Transverse colon (tissue), 4 donors: Measurements from ENCODE around the gene AHI1. TPM values are rescaled to one million over a fixed set of nuclear protein-coding genes. Genes with fewer than 3 reads are reported as not detected.

ENCODE experiments used
- DNase-seq: peaks from one replicate; pipeline ENCODE4 v3.0.0-alpha.2; 2019
- H3K27ac ChIP-seq, 4 donors: fragments of 200-600 bp; sonication (generic); 2 replicates each; pipeline ENCODE4 v1.5.1; 2016 to 2018; ENCODE audit warnings: inconsistent platforms in 4 of 4
- H3K27me3 ChIP-seq: fragments of 200-600 bp; sonication (generic); 2 replicates; pipeline ENCODE4 v1.5.1; 2017; ENCODE audit warnings: inconsistent platforms
- H3K36me3 ChIP-seq, 4 donors: fragments of 200-600 bp; sonication (generic); 2 replicates each; pipeline ENCODE4 v1.5.1; 2017 to 2019; ENCODE audit warnings: inconsistent platforms in 4 of 4
- H3K4me1 ChIP-seq, 4 donors: fragments of 200-600 bp; sonication (generic); 2 replicates each; pipeline ENCODE4 v1.5.1; 2017 to 2020; ENCODE audit warnings: inconsistent platforms in 4 of 4
- H3K4me3 ChIP-seq, 4 donors: fragments of 200-600 bp; sonication (generic); 1 replicate in 1 of 4; 2 replicates in 3 of 4; pipeline versions ENCODE4 v1.5.1 to v1.6.1; 2017 to 2019; ENCODE audit warnings: inconsistent platforms in 4 of 4
- H3K9me3 ChIP-seq, 2 donors: fragments of 200-600 bp; sonication (generic); 2 replicates each; pipeline ENCODE4 v1.5.1; 2017 to 2019; ENCODE audit warnings: inconsistent platforms in 2 of 2
- CTCF ChIP-seq, 5 experiments: fragments of 200-600 bp in 3 of 5; fragments of 450-650 bp in 2 of 5; sonication (generic) in 3 of 5; IDR thresholded peaks; 1 replicate in 2 of 5; 2 replicates in 3 of 5; pipeline ENCODE4 v1.5.1; 2016 to 2017; ENCODE audit warnings: antibody characterized with exemption in 5 of 5, inconsistent platforms in 3 of 5, mild to moderate bottlenecking in 2 of 5, moderate library complexity in 1 of 5
- EP300 ChIP-seq: sonication (generic); formaldehyde crosslinking; IDR thresholded peaks from one replicate; pipeline ENCODE4 v1.6.1; 2017; ENCODE audit warnings: antibody characterized with exemption, low read depth
- POLR2A ChIP-seq: fragments of 450-650 bp; IDR thresholded peaks from one replicate; pipeline ENCODE4 v1.6.1; 2016; ENCODE audit warnings: antibody characterized with exemption, mild to moderate bottlenecking, moderate library complexity
- POLR2AphosphoS5 ChIP-seq, 3 donors: sonication (generic); formaldehyde crosslinking; IDR thresholded peaks; one replicate each; pipeline ENCODE4 v1.6.1; 2016; ENCODE audit warnings: antibody characterized with exemption in 3 of 3
- WGBS, 2 donors: methylation state at CpG; one replicate each; pipeline ENCODE4 v1.1.5; 2018; ENCODE audit warnings: low coverage in 1 of 2; 5-methylcytosine and 5-hydroxymethylcytosine counted together
- in situ Hi-C, 4 donors: fragments of 200-750 bp; cut with MboI; loops; one replicate each; pipeline versions ENCODE4 v1.15.0 to v1.15.1; 2017; ENCODE audit warnings: low sequenced_read_pairs in 3 of 4, low pct_ligation_motif_present in 1 of 4, low pct_unique_long_range_greater_than_20kb in 1 of 4
- intact Hi-C: fragments of 100-400 bp; cut with DNase I; formaldehyde crosslinking; loops from one replicate; pipeline ENCODE4 v1.15.1; 2023; ENCODE audit warnings: low total_unique reads
- total RNA-seq, 4 donors: library from RNA; depleted of rRNA; stranded (reverse); fragments of >200 nt; gene quantifications; one replicate each; pipeline ENCODE4 v1.1.0, GENCODE V29; 2016

Gene AHI1
- total RNA-seq, 4 donors from 2014 or later, result 16.2 to 119 (median 34.2) TPM

- TF ChIP-seq POLR2AphosphoS5 (IDR thresholded peaks at IDR 0.05) (no peak), CTCF (IDR thresholded peaks at IDR 0.05) (no peak), POLR2A (no peak), EP300 (no peak)
- H3K27me3 ChIP-seq, result no peaks in the 10 kb centered on the region
- peaks cover 0 to 28% (median 10%) of the 10 kb centered on the region in 4 donors for H3K4me1 ChIP-seq
- H3K27ac ChIP-seq, result peak overlapping the region; percentile 46 to 62 (median 54)
- H3K36me3 ChIP-seq, result no peaks in the 10 kb centered on the region
- intact Hi-C loops, result no loop called here
- in situ Hi-C loops, result no loop called here
- DNase-seq, result no peak
- H3K4me3 ChIP-seq, result no peak overlapping the region
- WGBS, 2 donors, result 48 to 61% methylated on average over 6 of the region's 6 CpGs
- H3K9me3 ChIP-seq, result no peaks in the 10 kb centered on the region
These were observed 252.7 kb downstream of the AHI1 start for GRCh38 chr6:135244805-135245204.

GRCh38 chr6:135243871-135244796 is 253.4 kb downstream of the AHI1 start:
- TF ChIP-seq POLR2A, result no peak
- no peak for TF ChIP-seq POLR2AphosphoS5 (IDR thresholded peaks at IDR 0.05)
- Histone ChIP-seq H3K27me3 (no peaks in the 10 kb centered on the region), H3K9me3 (no peaks in the 10 kb centered on the region), H3K27ac (peak overlapping the region; percentile 46 to 62 (median 54)), H3K4me1 (peaks cover 0 to 22% (median 6%) of the 10 kb centered on the region in 4 donors), H3K36me3 (no peaks in the 10 kb centered on the region), H3K4me3 (no peak overlapping the region)
- in situ Hi-C loops, result no loop called here
- intact Hi-C loops, result no loop called here
- DNase-seq, result no peak
- 78 to 88% methylated on average over 7 of the region's 7 CpGs for WGBS, 2 donors

- Histone ChIP-seq H3K9me3 (no peaks in the 10 kb centered on the region), H3K4me1 (peaks cover 0 to 14% (median 6%) of the 10 kb centered on the region in 4 donors), H3K27ac (no peak overlapping the region), H3K36me3 (no peaks in the 10 kb centered on the region), H3K4me3 (no peak overlapping the region), H3K27me3 (no peaks in the 10 kb centered on the region)
- intact Hi-C loops, result no loop called here
- DNase-seq, result no peak
- TF ChIP-seq POLR2A, result no peak
- no peak for TF ChIP-seq EP300
- TF ChIP-seq POLR2AphosphoS5 (IDR thresholded peaks at IDR 0.05), result no peak
- TF ChIP-seq CTCF (IDR thresholded peaks at IDR 0.05), result no peak
- in situ Hi-C loops, result no loop called here
- WGBS, 2 donors, result 90 to 92% methylated on average over 5 of the region's 5 CpGs
These were observed 256.8 kb downstream of the AHI1 start for GRCh38 chr6:135240711-135241110.

GRCh38 chr6:135236732-135237131 is 260.8 kb downstream of the AHI1 start:
- Histone ChIP-seq H3K36me3 (no peaks in the 10 kb centered on the region), H3K27me3 (no peaks in the 10 kb centered on the region), H3K4me1 (peaks cover 0 to 16% (median 8%) of the 10 kb centered on the region in 4 donors), H3K9me3 (no peaks in the 10 kb centered on the region), H3K4me3 (no peak overlapping the region), H3K27ac (no peak overlapping the region)
- no peak for TF ChIP-seq POLR2A
- TF ChIP-seq CTCF (IDR thresholded peaks at IDR 0.05), result no peak
- no peak for TF ChIP-seq EP300
- TF ChIP-seq POLR2AphosphoS5 (IDR thresholded peaks at IDR 0.05), result no peak
- no peak for DNase-seq
- WGBS, 2 donors, result 49 to 55% methylated on average over 4 to 6 of the region's 6 CpGs
- in situ Hi-C loops (no loop called here), intact Hi-C loops (no loop called here)
